ENCODE data around the gene TMEM266. TPM values are rescaled to one million over a fixed set of nuclear protein-coding genes. Genes with fewer than 3 reads are reported as not detected.

Gene TMEM266
- total RNA-seq, 1 donor from 2014 or later = 0.52 TPM

DNA sequence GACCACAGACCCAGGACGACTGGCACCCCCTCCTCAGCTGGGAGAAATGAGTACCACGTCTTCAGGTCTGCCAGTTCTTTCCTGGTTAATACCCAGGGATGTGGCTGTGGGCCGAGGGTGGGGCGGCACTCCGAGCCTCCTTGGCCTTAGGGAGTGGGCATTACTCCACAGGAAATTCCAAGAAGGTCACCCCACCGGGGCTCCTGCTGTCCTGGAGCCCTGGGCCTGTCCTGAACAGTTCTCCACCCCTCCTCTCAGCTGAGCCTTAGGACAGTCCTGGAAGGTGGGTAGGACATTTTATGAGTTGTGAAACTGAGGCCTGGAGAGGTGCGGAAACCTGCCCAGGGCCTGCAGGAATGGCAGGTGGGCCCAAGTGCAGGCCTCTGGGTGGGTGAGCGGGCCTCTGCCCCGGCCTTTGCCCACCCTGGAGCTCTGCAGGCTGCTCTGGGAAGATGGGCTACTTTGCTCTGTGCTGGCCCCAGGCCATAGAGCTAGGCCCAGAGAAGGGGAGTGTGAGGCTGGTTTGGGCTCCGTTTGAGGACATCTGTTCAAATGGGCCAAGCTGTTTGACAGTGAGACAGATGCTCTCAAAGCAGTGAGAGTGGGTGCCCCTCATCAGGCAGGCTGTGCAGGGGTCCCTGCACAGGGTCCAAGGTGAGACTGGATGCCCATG lies 103.1 kb downstream of the TMEM266 start:
- DNase-seq (ENCODE audit: low spot score) = no peak

DNA sequence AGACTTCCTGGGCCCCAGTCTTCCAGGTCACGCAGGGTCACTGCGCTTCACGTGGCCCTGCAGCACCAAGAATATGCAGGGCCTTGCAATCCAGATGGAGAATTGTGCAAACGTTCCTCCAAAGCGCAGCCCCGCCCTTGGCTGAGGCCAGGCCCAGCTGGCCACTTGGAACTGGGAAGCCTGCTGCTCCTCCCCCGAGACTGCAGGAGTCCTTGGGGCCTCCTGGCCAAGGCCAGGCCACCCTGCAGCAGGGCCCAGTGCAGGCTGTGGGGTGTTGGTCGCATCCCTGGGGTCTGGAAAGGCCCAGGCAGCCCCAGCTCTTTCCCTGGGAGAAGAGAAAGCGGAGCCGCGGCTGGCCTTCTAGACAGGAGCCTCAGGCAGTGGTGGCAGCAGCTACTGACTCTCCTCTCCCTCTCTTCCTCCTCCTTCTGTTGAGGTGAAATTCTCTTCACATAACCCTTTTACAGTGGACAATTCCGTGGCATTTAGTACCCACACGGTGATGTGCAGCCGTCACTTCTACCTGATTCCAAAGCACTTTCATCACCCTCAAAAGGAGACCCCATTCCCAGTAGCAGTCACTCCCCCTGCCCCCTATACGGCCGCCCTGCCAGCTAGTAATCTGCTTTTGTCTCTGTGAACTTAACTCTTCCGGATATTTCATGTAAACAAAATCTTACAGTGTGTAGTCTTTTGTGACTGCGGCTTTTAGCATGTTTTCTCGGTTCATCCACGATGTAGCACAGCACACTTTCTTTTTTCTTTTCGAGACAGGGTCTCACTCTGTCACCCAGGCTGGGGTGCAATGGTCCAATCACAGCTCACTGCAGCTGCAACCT lies 103.9 kb downstream of the TMEM266 start:
- DNase-seq (ENCODE audit: low spot score) = peak; percentile 76

DNA sequence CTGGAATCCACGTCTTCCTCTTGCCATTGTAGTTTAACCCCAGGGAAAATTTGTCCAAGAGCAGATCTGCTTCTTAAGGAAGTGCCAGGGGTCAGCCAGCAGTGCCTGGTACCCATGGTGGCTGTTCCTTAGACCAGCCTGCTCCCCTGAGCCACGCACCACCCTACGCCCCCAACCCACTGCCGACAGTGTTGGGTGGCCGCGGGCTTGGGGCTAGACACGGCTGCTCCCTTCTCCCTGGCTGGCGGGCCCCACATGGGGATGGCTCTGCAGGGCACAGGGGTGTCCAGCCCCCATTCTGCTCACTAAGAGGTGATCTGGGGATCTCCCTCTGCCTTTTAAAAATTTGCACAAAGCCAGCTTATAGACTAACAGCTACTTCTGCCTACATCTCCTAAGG lies 104.8 kb downstream of the TMEM266 start:
- no peak for DNase-seq (ENCODE audit: low spot score)

DNA sequence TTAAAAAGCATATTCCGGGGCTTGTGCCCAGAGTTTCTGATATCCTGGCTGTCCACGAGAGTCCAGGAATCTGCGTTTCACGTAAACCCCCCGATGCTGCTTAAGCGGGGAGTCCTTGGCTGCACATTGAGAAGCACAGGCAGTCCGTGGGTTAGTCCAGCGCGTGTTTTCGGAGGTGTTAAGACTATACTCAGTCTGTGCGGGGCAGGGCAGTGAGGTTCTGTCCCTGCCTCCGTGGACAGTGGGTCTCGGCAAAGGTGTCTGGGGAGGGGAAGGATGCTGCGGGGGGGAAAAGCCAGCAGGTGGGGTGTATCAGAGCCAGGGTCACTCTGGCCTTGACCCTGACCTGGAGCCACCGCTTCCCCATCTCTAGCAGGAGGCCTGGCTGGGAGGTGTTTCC lies 106.2 kb downstream of the TMEM266 start:
- no peak for DNase-seq (ENCODE audit: low spot score)

DNA sequence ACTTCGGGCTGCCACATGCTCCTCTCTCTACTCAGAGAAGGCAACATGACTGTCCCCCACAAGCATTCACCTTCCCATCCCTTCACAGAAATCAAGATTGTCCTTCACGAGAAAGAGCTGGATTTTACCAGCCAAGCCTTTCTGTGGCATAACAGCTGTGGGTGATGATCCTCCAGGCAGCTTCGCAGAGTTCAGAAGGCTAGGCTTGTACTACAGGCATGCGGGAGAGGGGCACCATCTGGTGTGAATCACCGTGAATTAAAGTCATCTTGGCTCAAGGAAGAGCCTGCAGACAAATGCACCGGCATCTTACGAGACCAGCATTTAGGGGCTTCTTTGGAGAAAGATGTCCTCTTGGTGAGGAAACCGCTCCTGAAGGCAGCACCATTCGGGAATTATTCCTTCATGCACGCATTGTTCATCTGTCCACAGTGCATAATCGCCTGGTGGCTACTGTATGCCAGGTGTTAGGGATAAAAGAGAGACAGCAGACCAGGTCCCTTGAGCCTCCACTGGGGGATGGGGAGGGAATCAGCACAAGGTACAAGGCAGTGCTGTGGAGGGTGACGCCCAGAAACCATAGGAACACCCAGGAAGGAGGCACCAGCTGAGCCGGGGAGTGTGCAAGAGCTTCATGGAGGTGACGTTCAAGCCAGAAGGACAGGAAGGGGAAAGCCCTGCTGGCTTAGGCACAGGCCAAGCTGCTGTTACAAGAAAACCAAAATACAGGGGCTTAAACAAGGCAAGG lies 108.6 kb downstream of the TMEM266 start:
- DNase-seq (ENCODE audit: low spot score) = no peak

DNA sequence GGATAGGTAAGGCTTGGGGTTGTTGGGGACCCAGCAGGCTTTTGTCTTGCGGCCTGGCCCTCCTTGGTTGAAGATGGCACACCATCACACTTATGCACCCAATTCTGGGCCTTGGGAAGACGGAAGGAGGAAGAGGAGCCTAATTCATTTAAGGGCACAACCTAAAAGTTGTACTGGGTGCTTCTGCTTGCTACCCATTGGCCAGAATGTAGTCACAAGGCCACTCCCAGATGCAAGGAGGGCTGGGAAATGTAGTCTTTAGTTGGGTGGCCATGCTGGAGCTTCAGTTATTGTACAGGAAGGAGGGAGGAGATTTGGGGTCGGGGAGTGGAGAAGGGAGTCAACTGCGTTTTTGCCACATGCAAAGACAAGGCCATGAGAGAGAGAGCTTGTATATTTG lies 109.2 kb downstream of the TMEM266 start:
- no peak for DNase-seq (ENCODE audit: low spot score)

DNA sequence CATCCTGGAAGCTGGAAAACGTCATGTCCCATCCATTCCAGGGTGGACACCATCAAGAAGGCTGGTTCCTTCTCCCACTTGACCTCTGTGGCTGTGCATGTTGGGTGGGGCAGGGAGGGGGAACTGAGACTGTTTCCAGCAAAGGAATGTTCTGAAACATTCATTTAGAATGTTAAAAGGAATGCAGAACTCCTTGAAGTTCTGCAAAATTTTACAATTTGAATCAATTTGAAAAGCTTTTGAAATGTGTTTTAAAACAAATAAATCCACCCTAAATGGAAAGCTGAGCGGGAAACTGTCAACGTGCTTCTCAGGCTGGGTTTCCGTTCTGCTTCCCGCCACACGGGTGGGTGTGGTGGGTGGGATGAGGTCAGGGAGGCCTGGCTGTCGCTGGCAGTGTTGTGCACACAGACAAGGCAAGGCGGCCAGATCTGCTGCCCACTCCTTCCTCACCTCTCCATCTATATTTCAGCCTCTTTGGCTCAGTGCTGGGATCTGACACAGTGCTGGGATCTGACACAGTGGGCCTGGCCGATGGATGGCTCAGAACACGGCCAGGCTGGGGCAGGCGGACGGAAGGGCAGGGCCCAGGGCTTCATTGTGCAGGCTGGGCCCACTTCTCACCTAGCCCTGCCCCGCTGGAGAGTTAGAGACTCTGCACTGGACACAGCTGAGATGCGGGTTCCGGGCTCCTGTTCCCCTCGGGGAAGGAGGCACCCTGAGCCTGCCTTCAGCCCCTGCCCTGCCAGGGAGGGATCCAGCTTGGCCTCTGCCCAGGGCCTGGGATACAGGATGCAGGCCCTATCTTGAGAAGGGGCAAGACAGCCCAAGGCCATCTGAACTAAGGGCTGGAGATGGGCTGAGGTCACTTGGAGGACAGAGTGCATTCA lies 110.4 kb downstream of the TMEM266 start:
- DNase-seq (ENCODE audit: low spot score) = no peak

DNA sequence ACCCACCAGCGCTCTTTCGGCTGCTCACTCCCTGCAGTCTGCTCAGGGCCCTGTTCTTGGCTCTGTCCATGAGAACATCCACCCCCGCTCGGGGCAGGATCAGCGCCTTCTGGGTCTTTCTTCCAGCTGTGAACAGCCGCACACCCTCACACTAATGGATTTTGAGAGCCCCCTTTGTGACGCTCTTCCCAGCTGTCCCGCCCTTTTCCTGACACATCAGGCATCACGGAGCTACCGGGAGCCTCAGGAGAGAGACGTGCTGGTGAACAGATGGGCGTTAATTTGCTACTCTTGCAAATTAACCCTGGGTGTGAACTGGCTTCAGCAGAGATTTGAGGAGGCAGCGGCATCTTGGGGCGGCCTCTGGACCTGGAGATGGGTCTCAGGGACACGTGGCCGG lies 113.0 kb downstream of the TMEM266 start:
- DNase-seq (ENCODE audit: low spot score) = no peak

DNA sequence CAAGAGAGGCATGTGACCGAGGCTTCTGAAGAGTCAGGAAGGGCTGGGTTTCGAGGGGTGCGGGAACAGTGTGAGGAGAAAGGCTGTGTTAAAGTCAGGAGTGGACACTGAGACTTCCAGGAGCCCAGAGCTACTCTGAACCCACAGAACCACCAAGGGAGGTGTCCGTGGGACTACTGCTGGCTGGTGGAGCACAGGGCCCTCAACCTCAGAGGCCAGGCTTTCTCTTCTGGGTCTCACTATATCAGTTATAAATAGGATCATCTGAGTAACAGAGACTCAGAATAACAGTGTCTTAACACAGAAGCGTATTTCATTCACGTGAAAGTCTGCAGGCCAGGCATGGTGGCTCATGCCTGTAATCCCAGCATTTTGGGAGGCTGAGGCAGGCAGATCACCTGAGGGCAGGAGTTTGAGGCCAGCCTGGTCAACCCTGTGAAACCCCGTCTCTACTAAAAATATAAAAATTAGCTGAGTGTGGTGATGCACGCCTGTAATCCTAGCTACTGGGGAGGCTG lies 113.6 kb downstream of the TMEM266 start:
- DNase-seq (ENCODE audit: low spot score) = no peak

DNA sequence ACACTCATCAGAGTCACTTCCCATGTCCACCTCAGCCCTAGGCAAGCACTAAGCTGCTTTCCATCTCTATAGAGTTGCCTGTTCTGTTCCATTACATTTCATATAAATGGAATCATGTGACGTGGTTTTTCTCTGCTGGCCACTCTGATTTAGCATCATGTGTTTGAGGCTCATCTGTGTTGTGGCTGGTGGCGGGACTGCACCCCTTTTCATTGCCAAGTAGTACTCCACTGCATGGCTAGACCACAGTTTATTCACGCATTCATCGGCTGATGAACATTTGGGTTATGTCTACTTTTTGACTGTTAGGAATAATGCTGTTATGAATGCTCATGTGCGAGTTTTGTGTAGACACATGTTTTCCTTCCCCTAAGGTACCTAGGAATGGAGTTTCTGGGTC lies 114.9 kb downstream of the TMEM266 start:
- no peak for DNase-seq (ENCODE audit: low spot score)

DNA sequence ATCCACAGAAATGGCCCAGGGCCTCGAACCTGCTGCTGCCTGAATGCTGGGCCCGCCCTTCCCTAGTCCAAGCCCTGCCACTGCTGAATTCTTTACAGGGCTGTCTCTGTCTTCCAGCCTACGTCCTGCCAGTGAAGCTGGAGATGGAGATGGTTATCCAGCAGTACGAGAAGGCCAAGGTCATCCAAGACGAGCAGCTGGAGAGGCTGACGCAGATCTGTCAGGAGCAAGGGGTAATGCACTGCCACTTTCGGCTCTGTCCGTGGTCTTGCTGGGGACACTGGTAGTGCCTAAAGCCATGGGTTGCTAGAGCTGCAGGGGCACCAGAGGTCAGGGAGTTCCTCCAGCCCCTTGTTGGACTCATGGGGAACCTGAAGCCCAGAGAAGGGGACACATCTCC lies 115.7 kb downstream of the TMEM266 start:
- DNase-seq (ENCODE audit: low spot score) = no peak

DNA sequence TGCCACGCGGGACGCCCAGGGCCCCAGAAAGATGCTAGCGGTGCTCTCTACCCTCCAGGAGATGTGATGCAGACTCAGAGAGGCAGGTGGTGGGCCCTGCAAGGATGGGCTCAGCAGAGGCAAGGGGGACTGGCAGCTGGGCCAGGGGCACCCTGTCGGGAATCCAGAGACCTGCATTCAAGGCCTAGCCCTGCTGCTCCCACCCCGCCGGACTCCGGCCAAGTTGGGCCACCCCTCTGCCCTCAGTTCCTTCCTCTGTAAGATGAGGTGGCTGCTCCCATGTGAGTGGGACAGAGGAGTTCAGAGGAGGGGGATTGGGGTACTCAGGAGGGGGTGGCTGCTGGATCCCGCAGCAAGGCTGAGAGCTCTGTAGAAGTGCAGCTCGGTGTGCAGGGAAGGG lies 116.3 kb downstream of the TMEM266 start:
- no peak for DNase-seq (ENCODE audit: low spot score)

DNA sequence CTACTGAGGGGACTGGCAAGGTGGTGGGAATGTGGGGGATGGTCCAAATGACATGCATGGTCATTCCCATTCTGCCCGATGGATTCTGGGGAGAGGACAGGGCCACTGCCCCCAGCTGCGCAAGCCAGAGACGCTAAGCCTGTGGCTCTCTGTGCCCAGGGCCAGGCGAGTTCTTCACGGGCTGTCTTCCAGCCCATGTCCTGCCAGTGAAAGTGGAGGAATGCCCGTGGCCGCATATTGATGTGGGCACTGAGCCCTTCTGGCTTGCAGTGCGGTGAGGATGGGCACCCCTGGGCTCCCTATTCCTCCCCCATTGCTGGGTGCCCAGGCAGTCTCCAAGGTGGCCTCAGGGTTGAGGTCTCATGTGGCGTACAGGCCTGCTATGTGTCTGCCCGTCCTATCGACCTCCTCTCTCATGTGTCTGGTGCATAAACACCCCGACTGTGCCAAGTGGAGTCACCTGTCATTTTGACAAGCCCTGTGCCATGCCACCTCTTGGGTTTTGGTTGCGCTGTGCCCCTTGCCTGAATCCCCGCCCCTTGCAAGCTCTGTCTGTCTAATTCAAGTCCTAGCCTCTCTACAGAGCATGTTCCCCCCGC lies 116.8 kb downstream of the TMEM266 start:
- DNase-seq (ENCODE audit: low spot score) = no peak

DNA sequence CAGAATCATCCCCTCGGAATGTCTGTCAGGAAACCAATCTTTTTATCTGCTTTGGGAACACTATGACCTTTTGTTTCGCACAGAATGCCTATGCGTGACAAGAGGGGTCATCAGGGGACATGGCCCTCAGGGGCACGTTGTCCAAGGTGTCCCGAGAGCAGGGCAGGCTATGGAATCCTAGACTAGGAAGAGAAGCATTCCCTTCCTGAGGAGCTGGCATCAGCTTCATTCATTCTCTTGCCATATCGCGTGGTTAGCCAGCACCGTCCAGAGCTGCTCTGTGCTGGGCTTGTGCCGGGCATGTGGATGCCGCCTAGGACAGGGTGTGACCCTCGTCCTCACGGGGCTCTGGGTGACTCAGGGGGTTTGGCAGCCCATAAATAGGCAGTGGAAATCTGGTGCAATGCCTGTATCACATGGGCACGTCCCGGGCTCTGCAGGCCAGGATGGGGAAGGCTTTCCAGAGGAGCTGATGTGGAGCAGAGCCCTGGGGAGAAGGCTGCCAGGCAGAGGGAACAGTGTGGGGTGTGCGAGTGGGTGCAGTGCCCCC lies 117.8 kb downstream of the TMEM266 start:
- no peak for DNase-seq (ENCODE audit: low spot score)

DNA sequence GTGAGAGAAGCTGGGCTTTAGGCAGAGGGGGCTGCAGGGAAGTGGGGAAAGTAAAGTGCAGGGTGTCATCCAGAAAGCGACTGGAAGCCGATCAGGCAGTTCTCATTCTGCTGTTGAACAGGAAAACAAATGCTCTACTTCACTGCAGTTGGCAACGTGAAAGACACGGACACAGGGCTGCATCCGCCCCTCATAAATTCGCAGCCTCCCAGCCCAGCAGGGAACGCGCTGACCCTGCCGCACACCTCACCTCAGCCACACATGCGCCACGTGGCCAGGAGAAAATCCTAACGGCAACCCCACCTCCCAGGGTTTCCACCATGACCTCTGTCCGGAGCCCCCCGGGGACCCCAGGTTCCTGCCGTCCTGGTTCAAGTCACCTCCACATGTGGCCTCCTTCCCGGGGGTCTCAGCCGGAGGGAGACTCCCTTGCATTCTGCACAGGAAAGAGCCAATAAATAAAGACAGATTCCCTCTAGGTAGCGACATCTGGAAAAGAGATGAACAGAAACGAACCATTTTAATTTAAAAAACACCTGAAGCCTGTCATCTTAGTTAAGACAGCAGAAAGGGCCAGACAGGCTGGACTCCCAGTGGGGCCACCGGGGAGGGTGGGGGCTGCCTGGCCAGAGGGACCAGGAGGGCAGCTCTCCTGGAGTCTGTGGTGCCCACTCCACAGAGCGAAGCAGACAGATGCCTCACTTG lies 118.7 kb downstream of the TMEM266 start:
- DNase-seq (ENCODE audit: low spot score) = no peak

DNA sequence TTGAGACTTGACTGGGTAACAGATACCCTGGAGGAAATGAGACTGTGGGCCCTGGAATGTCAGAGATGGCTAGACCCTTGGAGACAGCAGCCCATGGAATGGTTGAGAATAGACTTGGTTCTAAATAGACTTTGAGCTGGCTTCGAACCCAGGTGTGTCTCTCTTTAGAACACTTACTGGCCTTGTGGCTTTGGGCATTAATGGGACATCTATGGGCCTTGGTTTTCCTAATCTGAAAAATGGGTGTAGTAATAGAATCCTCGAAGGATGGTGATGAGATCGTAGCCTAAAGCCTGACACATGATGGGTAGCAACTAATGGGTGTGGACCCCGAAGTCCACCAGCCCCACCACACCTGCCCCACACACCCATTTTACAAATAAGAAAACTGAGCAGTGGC lies 119.2 kb downstream of the TMEM266 start:
- no peak for DNase-seq (ENCODE audit: low spot score)

DNA sequence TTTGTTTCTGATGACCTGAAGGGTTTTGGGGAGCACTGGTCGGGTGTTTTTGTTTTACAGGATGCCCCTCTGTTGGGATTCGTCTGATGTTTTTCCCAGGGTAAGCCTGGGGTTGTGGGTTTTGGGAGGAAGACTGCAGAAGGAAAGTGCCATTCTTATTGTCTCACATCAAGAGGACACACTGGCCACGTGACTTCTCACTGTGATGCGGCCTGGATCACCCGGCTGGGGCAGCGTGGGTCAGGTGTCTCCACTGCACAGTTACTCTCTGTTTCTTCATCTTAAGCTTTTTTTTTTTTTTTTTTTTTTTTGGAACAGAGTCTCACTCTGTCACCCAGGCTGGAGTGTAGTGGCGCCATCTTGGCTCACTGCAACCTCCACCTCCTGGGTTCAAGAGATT lies 120.5 kb downstream of the TMEM266 start:
- DNase-seq (ENCODE audit: low spot score) = no peak

DNA sequence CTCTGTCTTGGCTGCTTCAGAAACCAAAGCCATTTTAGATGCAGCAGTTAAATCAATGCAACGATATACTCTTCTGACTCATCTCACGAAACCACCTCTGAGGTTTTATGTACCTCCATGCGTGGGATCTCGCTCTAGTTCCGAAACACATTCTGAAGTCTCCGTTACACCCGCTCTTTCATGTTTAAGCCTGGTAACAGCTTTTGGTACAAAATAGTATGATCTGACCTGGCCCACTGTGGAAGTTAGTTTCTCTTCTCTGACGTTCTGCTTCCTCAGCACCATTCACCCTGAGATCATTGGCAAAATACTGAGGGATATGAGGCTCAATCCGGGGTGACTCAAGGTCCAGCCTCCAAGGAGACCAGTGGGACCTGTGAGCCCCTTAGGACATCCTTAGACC lies 121.9 kb downstream of the TMEM266 start:
- DNase-seq (ENCODE audit: low spot score) = no peak

DNA sequence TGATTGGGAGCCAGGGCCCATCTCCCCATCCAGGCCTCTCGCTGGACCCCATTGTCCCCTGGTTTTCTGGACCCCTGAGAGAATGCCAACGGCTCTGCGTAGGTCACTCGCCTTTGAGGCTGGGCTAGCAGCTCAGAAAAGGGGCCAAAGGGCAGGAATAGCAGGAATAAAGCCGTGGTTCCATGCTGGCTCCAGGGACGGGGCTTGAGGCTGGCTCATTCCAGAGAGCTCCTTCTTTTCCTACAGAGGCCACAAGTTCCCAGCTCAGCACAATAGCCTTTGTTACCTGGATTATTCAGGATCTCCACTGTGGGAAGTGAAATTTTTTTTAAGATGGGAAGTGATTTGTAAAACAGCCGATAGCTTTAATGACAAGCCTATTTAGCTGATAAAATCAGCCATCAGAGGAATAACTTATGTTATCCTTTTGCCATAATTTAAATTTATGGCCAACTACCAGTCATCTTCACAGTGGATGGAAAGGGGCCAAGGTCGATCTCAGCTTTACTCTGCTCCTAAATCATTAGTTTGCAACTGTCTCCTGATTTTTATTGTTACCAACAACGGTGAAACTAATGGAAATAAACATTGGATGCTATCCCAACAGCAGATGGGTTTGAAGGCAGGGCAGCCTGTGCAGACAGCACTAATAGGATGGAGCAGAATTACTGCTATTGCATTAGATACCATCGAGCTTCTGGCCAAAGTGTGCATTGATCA lies 124.3 kb downstream of the TMEM266 start:
- DNase-seq (ENCODE audit: low spot score) = no peak
